A549 treated with RU486 at 1 μM for 4 hours (cell line): Measurements from ENCODE around the gene ZDHHC6. TPM values are rescaled to one million over a fixed set of nuclear protein-coding genes. Genes with fewer than 3 reads are reported as not detected.

Source experiments
- total RNA-seq: library from RNA; stranded (reverse); fragments of 200-300 nt; extraction: Qiagen RNA extraction; gene quantifications from 5 replicates; pipeline ENCODE4 v1.2.3, GENCODE V29; 2022; ENCODE audit warnings: low read depth

ZDHHC6 gene
- 20.4 to 31.6 TPM (median 27.6 TPM) in 5 replicates for total RNA-seq

DNA sequence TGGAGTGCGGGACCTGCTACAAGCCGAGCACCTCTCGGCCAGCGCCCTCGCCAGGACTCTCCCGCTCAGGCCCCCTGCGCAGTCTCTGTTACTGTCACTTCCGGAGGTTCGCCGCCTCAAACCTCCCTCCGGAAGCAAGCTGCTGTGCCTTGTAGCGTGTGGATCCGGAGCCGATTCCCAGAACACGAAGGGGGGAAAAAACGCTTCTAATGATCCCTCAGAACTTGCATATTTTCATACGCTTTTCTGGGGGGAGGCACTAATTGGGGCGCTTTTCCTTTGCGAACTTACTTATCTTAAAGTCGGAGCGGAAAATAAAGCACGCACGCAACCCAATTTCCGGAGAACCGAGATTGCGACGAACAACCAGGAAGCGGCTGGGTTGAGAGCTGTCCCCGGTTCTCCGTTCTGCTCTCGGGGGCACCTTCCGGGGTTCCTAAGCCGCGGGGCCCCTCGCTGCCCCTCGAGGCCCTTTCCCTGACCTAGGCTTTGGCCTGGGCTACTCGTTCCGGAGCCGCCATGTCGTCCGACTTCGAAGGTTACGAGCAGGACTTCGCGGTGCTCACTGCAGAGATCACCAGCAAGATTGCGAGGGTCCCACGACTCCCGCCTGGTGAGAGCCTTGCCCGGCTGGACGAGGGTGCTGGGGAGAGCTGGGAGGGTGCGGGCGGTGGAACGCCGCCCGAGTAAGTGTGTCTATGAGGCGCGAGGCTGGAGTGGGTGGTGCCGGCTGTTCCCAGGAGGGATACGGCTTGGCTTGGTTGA lies at the start of gene ZDHHC6, which contains the start of gene VTI1A:
Gene ZDHHC6 (minus strand): TSS at position 60 of the 765 bp plus-strand sequence. CDS start 1,478 bp downstream, outside the sequence.
Gene VTI1A (plus strand): TSS at position 361 of the 765 bp plus-strand sequence. CDS start 159 bp downstream, at position 520.

Other genes with a start within 250 kb of the ZDHHC6 start
- not detected in 5 replicates for gene TECTB, start 163.5 kb downstream of the ZDHHC6 start, total RNA-seq
- 0.14 to 0.32 TPM (median 0.24 TPM) in 4 of 5 replicates, not detected in the other for gene ACSL5, start 72.8 kb downstream of the ZDHHC6 start, total RNA-seq
- 12.6 to 15.8 TPM (median 13.0 TPM) in 5 replicates for gene VTI1A, start 301 bp upstream of the ZDHHC6 start, total RNA-seq